Transverse colon (tissue), 4 donors: ENCODE measurements around the gene CNOT4. TPM values are rescaled to one million over a fixed set of nuclear protein-coding genes. Genes with fewer than 3 reads are reported as not detected.

Source experiments
- DNase-seq: peaks from one replicate; pipeline ENCODE4 v3.0.0-alpha.2; 2019
- H3K27ac ChIP-seq, 4 donors: fragments of 200-600 bp; sonication (generic); 2 replicates each; pipeline ENCODE4 v1.5.1; 2016 to 2018; ENCODE audit warnings: inconsistent platforms in 4 of 4
- H3K27me3 ChIP-seq: fragments of 200-600 bp; sonication (generic); 2 replicates; pipeline ENCODE4 v1.5.1; 2017; ENCODE audit warnings: inconsistent platforms
- H3K36me3 ChIP-seq, 4 donors: fragments of 200-600 bp; sonication (generic); 2 replicates each; pipeline ENCODE4 v1.5.1; 2017 to 2019; ENCODE audit warnings: inconsistent platforms in 4 of 4
- H3K4me1 ChIP-seq, 4 donors: fragments of 200-600 bp; sonication (generic); 2 replicates each; pipeline ENCODE4 v1.5.1; 2017 to 2020; ENCODE audit warnings: inconsistent platforms in 4 of 4
- H3K4me3 ChIP-seq, 4 donors: fragments of 200-600 bp; sonication (generic); 1 replicate in 1 of 4; 2 replicates in 3 of 4; pipeline versions ENCODE4 v1.5.1 to v1.6.1; 2017 to 2019; ENCODE audit warnings: inconsistent platforms in 4 of 4
- H3K9me3 ChIP-seq, 2 donors: fragments of 200-600 bp; sonication (generic); 2 replicates each; pipeline ENCODE4 v1.5.1; 2017 to 2019; ENCODE audit warnings: inconsistent platforms in 2 of 2
- EP300 ChIP-seq: sonication (generic); formaldehyde crosslinking; IDR thresholded peaks from one replicate; pipeline ENCODE4 v1.6.1; 2017; ENCODE audit warnings: antibody characterized with exemption, low read depth
- POLR2A ChIP-seq: fragments of 450-650 bp; IDR thresholded peaks from one replicate; pipeline ENCODE4 v1.6.1; 2016; ENCODE audit warnings: antibody characterized with exemption, mild to moderate bottlenecking, moderate library complexity
- POLR2AphosphoS5 ChIP-seq, 3 donors: sonication (generic); formaldehyde crosslinking; IDR thresholded peaks; one replicate each; pipeline ENCODE4 v1.6.1; 2016; ENCODE audit warnings: antibody characterized with exemption in 3 of 3
- WGBS, 2 donors: methylation state at CpG; one replicate each; pipeline ENCODE4 v1.1.5; 2018; ENCODE audit warnings: low coverage in 1 of 2; 5-methylcytosine and 5-hydroxymethylcytosine counted together
- in situ Hi-C, 4 donors: fragments of 200-750 bp; cut with MboI; loops; one replicate each; pipeline versions ENCODE4 v1.15.0 to v1.15.1; 2017; ENCODE audit warnings: low sequenced_read_pairs in 3 of 4, low pct_ligation_motif_present in 1 of 4, low pct_unique_long_range_greater_than_20kb in 1 of 4
- intact Hi-C: fragments of 100-400 bp; cut with DNase I; formaldehyde crosslinking; loops from one replicate; pipeline ENCODE4 v1.15.1; 2023; ENCODE audit warnings: low total_unique reads
- total RNA-seq, 4 donors: library from RNA; depleted of rRNA; stranded (reverse); fragments of >200 nt; gene quantifications; one replicate each; pipeline ENCODE4 v1.1.0, GENCODE V29; 2016
- TF ChIP-seq, protein P1 (sequence below), 5 experiments: fragments of 200-600 bp in 3 of 5; fragments of 450-650 bp in 2 of 5; sonication (generic) in 3 of 5; IDR thresholded peaks; 1 replicate in 2 of 5; 2 replicates in 3 of 5; pipeline ENCODE4 v1.5.1; 2016 to 2017; ENCODE audit warnings: antibody characterized with exemption in 5 of 5, inconsistent platforms in 3 of 5, mild to moderate bottlenecking in 2 of 5, moderate library complexity in 1 of 5

Gene CNOT4
- total RNA-seq, 4 donors from 2014 or later: 18.4 to 82.2 (median 29.9) TPM

DNA sequence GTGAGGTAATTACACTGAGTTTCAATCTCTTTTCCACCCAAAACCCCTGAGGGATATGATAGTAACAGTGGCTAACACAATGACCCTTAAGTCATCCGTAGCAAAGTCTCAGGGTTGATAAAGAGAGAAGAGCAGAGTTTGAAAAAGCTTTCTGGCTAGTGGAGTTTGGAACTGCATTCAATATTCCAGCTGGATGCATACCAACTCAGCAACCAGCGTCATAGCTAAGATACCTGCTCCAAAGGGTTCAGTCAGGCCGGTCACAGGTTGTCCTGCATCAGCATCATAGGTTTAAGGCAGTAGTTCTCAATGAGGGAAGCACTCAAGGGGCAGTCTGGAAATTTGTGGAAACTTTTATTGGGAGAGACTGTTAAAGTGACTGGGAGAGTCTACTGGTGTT lies 93.5 kb downstream of the CNOT4 start:
- TF ChIP-seq POLR2A (no peak), POLR2AphosphoS5 (IDR thresholded peaks at IDR 0.05) (no peak), EP300 (no peak)
- TF ChIP-seq, protein P1, sequence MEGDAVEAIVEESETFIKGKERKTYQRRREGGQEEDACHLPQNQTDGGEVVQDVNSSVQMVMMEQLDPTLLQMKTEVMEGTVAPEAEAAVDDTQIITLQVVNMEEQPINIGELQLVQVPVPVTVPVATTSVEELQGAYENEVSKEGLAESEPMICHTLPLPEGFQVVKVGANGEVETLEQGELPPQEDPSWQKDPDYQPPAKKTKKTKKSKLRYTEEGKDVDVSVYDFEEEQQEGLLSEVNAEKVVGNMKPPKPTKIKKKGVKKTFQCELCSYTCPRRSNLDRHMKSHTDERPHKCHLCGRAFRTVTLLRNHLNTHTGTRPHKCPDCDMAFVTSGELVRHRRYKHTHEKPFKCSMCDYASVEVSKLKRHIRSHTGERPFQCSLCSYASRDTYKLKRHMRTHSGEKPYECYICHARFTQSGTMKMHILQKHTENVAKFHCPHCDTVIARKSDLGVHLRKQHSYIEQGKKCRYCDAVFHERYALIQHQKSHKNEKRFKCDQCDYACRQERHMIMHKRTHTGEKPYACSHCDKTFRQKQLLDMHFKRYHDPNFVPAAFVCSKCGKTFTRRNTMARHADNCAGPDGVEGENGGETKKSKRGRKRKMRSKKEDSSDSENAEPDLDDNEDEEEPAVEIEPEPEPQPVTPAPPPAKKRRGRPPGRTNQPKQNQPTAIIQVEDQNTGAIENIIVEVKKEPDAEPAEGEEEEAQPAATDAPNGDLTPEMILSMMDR (IDR thresholded peaks at IDR 0.05): no peak
- in situ Hi-C loops: no loop called here

DNA sequence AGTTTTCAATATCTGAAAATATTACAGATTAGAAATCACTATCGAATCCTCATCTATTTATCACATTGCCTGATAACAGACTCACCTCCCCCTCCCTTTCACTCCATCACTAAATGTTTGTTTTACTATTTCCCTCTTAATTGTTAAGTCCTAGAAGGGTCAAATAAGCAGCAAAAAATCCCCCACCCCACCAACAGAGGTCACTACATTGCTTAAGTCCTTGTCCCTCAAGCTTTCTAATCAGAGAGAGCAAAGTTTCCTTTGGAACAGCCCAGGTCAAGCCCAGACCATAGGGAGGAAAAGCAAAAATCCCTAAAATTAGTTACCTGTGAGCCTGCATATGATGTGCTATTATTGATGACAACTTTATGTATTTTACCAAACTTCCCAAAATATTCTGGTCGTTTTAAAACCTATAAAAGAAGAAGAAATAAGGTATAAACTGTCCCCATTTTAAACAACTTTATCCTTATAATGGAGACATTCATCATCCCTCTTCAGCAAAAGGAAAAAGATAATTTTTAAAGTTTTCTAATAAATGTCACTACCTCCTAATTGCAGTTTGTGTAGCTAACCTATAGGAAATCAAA lies 95.0 kb downstream of the CNOT4 start:
- Histone ChIP-seq H3K27ac (no peak overlapping the region), H3K9me3 (no peaks in the 10 kb centered on the region), H3K36me3 (peaks cover 0 to 4% (median 0%) of the 10 kb centered on the region in 4 donors), H3K4me1 (no peaks in the 10 kb centered on the region), H3K27me3 (no peaks in the 10 kb centered on the region), H3K4me3 (no peak overlapping the region)
- DNase-seq: no peak
- no peak for TF ChIP-seq POLR2A
- TF ChIP-seq EP300: no peak
- no peak for TF ChIP-seq POLR2AphosphoS5 (IDR thresholded peaks at IDR 0.05)
- TF ChIP-seq, protein P1 (IDR thresholded peaks at IDR 0.05): peak in 4 of 5 experiments; percentile 26 to 39 (median 31)
- intact Hi-C loops: no loop called here
- 90 to 92% methylated on average over 2 of the region's 2 CpGs for WGBS, 2 donors
- in situ Hi-C loops: no loop called here

More for the DNA sequence above, 93.5 kb downstream of the CNOT4 start:
- no peaks in the 10 kb centered on the region for H3K4me1 ChIP-seq
- H3K4me3 ChIP-seq: no peak overlapping the region
- no peak for DNase-seq
- no peaks in the 10 kb centered on the region for H3K27me3 ChIP-seq
- intact Hi-C loops: no loop called here
- H3K9me3 ChIP-seq: no peaks in the 10 kb centered on the region
- 97 to 100% methylated on average over 1 to 3 of the region's 3 CpGs for WGBS, 2 donors
- H3K36me3 ChIP-seq: no peaks in the 10 kb centered on the region
- H3K27ac ChIP-seq: no peak overlapping the region

DNA sequence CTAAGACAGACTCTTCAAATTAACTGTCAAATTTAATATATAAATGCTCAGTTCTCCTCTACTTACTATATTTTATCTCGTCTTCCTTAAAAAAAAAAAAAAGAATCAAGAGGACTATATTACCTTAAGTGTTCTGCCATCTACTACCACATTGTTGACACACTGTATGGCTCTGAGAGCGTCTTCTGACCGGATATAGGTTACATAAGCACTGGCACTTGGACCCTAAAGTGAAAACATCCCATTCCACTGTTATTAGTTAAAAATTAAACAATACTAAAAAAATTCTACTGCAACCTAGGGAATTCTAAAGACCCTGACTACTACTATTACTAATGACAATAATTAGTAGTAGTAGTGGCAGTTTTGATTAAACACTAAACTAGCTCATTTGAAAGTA lies 95.7 kb downstream of the CNOT4 start:
- in situ Hi-C loops (no loop called here), intact Hi-C loops (no loop called here)
- Histone ChIP-seq H3K27ac (no peak overlapping the region), H3K27me3 (no peaks in the 10 kb centered on the region), H3K36me3 (peaks cover 0 to 4% (median 0%) of the 10 kb centered on the region in 4 donors), H3K4me1 (no peaks in the 10 kb centered on the region), H3K4me3 (no peak overlapping the region), H3K9me3 (no peaks in the 10 kb centered on the region)
- DNase-seq: no peak
- 92 to 93% methylated on average over 3 of the region's 3 CpGs for WGBS, 2 donors
- no peak for TF ChIP-seq POLR2AphosphoS5 (IDR thresholded peaks at IDR 0.05)
- TF ChIP-seq EP300: no peak
- no peak for TF ChIP-seq POLR2A
- TF ChIP-seq, protein P1 (IDR thresholded peaks at IDR 0.05): no peak

DNA sequence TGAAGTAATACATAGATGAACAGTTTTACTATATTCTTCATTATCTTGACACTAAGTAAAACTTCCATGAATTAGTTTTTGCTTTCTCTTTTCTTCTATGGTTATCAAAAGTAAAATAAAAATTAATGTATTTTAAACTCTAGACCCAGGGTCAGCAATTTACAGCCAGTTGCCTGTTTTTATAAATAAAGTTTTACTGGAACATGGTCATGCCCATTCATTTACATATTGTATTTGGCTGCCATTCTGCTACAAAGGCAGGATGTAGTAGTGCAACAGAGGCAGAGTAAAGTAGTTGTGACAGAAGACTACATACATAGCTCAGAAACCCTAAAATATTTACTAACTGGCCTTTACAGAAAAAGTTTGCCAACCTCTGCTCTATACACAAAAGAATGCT lies 98.8 kb downstream of the CNOT4 start:
- H3K4me1 ChIP-seq: no peaks in the 10 kb centered on the region
- no peak overlapping the region for H3K27ac ChIP-seq
- no peak overlapping the region for H3K4me3 ChIP-seq
- in situ Hi-C loops (no loop called here), intact Hi-C loops (no loop called here)
- DNase-seq: no peak
- H3K36me3 ChIP-seq: peaks cover 0 to 4% (median 0%) of the 10 kb centered on the region in 4 donors
- no peaks in the 10 kb centered on the region for H3K9me3 ChIP-seq
- no peaks in the 10 kb centered on the region for H3K27me3 ChIP-seq
- no peak for TF ChIP-seq EP300
- TF ChIP-seq POLR2A: no peak
- TF ChIP-seq, protein P1 (IDR thresholded peaks at IDR 0.05): no peak
- no peak for TF ChIP-seq POLR2AphosphoS5 (IDR thresholded peaks at IDR 0.05)
